A549 (cell line): ENCODE results near the gene EPN3. TPM values are rescaled to one million over a fixed set of nuclear protein-coding genes. Genes with fewer than 3 reads are reported as not detected.
A peak's percentile ranks its signal among the peaks of the same experiment; 100 is the strongest.

Source experiments
- ATAC-seq, 2 experiments: fragments of 200-7000 bp in 1 of 2; fragments of >200 bp in 1 of 2; cut with Nextera tagmentation in 1 of 2; cut with Tn5 transposase in 1 of 2; 3 replicates each; pipeline versions ENCODE4 v1.8.0 to v1.9.1; 2018 to 2020; ENCODE audit warnings: mild to moderate bottlenecking in 1 of 2, moderate library complexity in 1 of 2
- CTCF ChIA-PET: fragments of 300-600 bp; sonication (Branson Sonifier 250); formaldehyde crosslinking; extraction: SDS; loops from one replicate; lab custom pipeline; 2021; ENCODE audit warnings: antibody characterized with exemption, inconsistent platforms; lab: Yijun Ruan, JAX
- POLR2A ChIA-PET: fragments of 350-600 bp; formaldehyde crosslinking; extraction: SDS; loops from one replicate; lab custom pipeline; 2021; ENCODE audit warnings: antibody characterized with exemption, inconsistent platforms; lab: Yijun Ruan, JAX
- DNase-seq, 2 experiments: peaks; one replicate each; pipeline versions ENCODE4 v3.0.0 to v3.0.0-alpha.2; 2011 to 2016; ENCODE audit warnings: low read depth in 1 of 2, low spot score in 1 of 2
- FAIRE-seq: peaks from 2 replicates; lab custom pipeline; 2011; peaks lifted over from hg19 to GRCh38; lab: Jason Lieb, UNC
- H3K27ac ChIP-seq, 2 experiments: fragments of >200 bp; sonication (Bioruptor Twin); formaldehyde crosslinking; 3 replicates each; pipeline ENCODE4 v1.5.1; 2016 to 2017
- H3K4me1 ChIP-seq: fragments of >200 bp; sonication (Bioruptor Twin); formaldehyde crosslinking; 3 replicates; pipeline ENCODE4 v1.6.1; 2016
- H3K4me2 ChIP-seq: fragments of >200 bp; sonication (Bioruptor Twin); formaldehyde crosslinking; 3 replicates; pipeline ENCODE4 v1.6.1; 2016
- H3K4me3 ChIP-seq: fragments of >200 bp; sonication (Bioruptor Twin); formaldehyde crosslinking; 3 replicates; pipeline ENCODE4 v1.5.1; 2016
- H3K9me3 ChIP-seq: fragments of >200 bp; sonication (Bioruptor Twin); formaldehyde crosslinking; 3 replicates; pipeline ENCODE4 v1.6.1; 2016
- CEBPB ChIP-seq, 2 experiments: fragments of >200 bp in 1 of 2; sonication (Bioruptor Twin) in 1 of 2; formaldehyde crosslinking in 1 of 2; IDR thresholded peaks; 2 replicates each; pipeline ENCODE4 v1.6.1; 2012 to 2016
- EHF ChIP-seq: fragments of 250-450 bp; sonication (Bioruptor Pico); IDR thresholded peaks from 2 replicates; pipeline ENCODE4 v1.5.0; 2020; ENCODE audit warnings: mild to moderate bottlenecking
- ESRRA ChIP-seq: fragments of 150-350 bp; IDR thresholded peaks from 2 replicates; pipeline ENCODE4 v1.6.1; 2014; ENCODE audit warnings: mild to moderate bottlenecking, low read length, borderline replicate concordance
- GATA3 ChIP-seq: IDR thresholded peaks from 2 replicates; pipeline ENCODE4 v1.6.1; 2012; ENCODE audit warnings: borderline replicate concordance
- HOXA7 ChIP-seq: fragments of 250-450 bp; sonication (Bioruptor Pico); IDR thresholded peaks from 2 replicates; pipeline ENCODE4 v1.5.0; 2020; ENCODE audit warnings: mild to moderate bottlenecking, moderate library complexity
- JUNB ChIP-seq: fragments of >200 bp; sonication (Bioruptor Twin); formaldehyde crosslinking; IDR thresholded peaks from 2 replicates; pipeline ENCODE4 v1.6.1; 2016
- NPAS2 ChIP-seq: fragments of 250-450 bp; sonication (Bioruptor Pico); IDR thresholded peaks from 2 replicates; pipeline ENCODE4 v1.8.0; 2022; ENCODE audit warnings: mild to moderate bottlenecking, moderate library complexity, borderline replicate concordance
- POLR2AphosphoS2 ChIP-seq: conservative IDR thresholded peaks from 2 replicates; pipeline ENCODE4 v1.6.1; 2012; ENCODE audit warnings: low read length, improper control_type of control experiment, inconsistent platforms
- RAD21 ChIP-seq, 2 experiments: fragments of >200 bp in 1 of 2; sonication (Bioruptor Twin) in 1 of 2; formaldehyde crosslinking in 1 of 2; IDR thresholded peaks in 1 of 2; conservative IDR thresholded peaks in 1 of 2; 2 replicates in 1 of 2; 3 replicates in 1 of 2; pipeline ENCODE4 v1.6.1; 2012 to 2018; ENCODE audit warnings: inconsistent platforms in 1 of 2
- RCOR1 ChIP-seq: fragments of 150-350 bp; IDR thresholded peaks from 2 replicates; pipeline ENCODE4 v1.6.1; 2014; ENCODE audit warnings: antibody characterized with exemption, low read length, low read depth
- TFCP2L1 ChIP-seq: fragments of 250-450 bp; sonication (Bioruptor Pico); IDR thresholded peaks from 2 replicates; pipeline ENCODE4 v1.5.0; 2021; ENCODE audit warnings: mild to moderate bottlenecking
- TP53 ChIP-seq: fragments of 250-450 bp; sonication (Bioruptor Pico); IDR thresholded peaks from 2 replicates; pipeline ENCODE4 v1.5.0; 2021; ENCODE audit warnings: mild to moderate bottlenecking, moderate library complexity
- ZC3H11A ChIP-seq: fragments of 450-650 bp; IDR thresholded peaks from 2 replicates; pipeline ENCODE4 v1.6.1; 2014; ENCODE audit warnings: antibody characterized with exemption, mild to moderate bottlenecking
- WGBS: methylation state at CpG from one replicate; pipeline ENCODE4 v1.1.6; 2017; ENCODE audit errors: missing lambda C conversion rate; 5-methylcytosine and 5-hydroxymethylcytosine counted together
- polyA plus RNA-seq, 4 experiments: library from polyadenylated mRNA; depleted of rRNA in 3 of 4; stranded (reverse); fragments of >200 nt; fragmentation: RNase III in 1 of 4; extraction: RNeasy Plus Mini Kit Qiagen cat#74134 plus additional on column Dnase treatment in 1 of 4; gene quantifications; 2 replicates in 3 of 4; 3 replicates in 1 of 4; pipeline ENCODE4 v1.2.3, GENCODE V29; 2011 to 2017
- TF ChIP-seq, protein P1 (sequence below): fragments of 450-650 bp; IDR thresholded peaks from 2 replicates; pipeline ENCODE4 v1.6.1; 2014; ENCODE audit warnings: antibody characterized with exemption
- TF ChIP-seq, protein P2 (sequence below): IDR thresholded peaks from 2 replicates; pipeline ENCODE4 v1.6.1; 2012; ENCODE audit warnings: low read depth, borderline replicate concordance
- TF ChIP-seq, protein P3 (sequence below): fragments of >200 bp; sonication (Bioruptor Twin); formaldehyde crosslinking; IDR thresholded peaks from 3 replicates; pipeline ENCODE4 v1.6.1; 2016
- TF ChIP-seq, protein P4 (sequence below): fragments of 150-350 bp; IDR thresholded peaks from 2 replicates; pipeline ENCODE4 v1.6.1; 2014; ENCODE audit warnings: low read depth, mild to moderate bottlenecking, low read length
- TF ChIP-seq, protein P5 (sequence below): fragments of 250-450 bp; sonication (Bioruptor Pico); IDR thresholded peaks from 2 replicates; pipeline ENCODE4 v1.5.0; 2021; ENCODE audit warnings: mild to moderate bottlenecking, moderate library complexity, borderline replicate concordance
- TF ChIP-seq, protein P6 (sequence below): IDR thresholded peaks from 2 replicates; pipeline ENCODE4 v1.6.1; 2012
- TF ChIP-seq, protein P7 (sequence below): fragments of >200 bp; sonication (Bioruptor Twin); formaldehyde crosslinking; IDR thresholded peaks from 3 replicates; pipeline ENCODE4 v1.5.1; 2016

Gene EPN3
- polyA plus RNA-seq, 2 of the 4 experiments (the other 2 are of a cell fraction) = 0.13 to 0.18 TPM

DNA sequence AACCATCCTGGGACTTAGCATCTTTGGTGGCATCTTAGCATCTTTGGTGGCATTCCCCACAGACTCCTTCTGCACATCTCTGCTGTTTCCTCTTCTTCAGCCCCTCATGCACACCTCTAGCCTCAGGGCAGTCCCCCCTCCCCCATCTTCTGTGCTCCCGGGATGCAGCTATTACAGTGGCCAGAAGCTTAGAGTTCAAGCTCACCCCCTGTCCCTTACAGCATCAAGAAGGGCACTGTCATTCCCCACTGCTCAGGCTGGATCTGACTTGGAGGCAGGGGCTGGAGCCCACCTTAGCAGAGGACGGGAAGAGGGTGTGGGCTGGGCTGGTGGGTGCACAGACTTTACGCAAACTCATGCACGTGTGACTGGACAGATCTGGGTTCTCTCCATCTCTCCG, 650 bp downstream of the EPN3 start:
- POLR2A ChIA-PET = interaction anchor here (0.5 to 1.3 kb wide), 3 partner anchors 10 to 28 kb away, joined by 3 read pairs; no protein-coding TSS in a partner anchor
- Histone ChIP-seq H3K27ac (peak overlapping the region in 1 of 2 experiments; percentile 22; a peak in 2 of 6 replicates), H3K4me2 (peak overlapping the region; percentile 83), H3K4me3 (no peak overlapping the region; the same call in 2 of the 3 replicates), H3K9me3 (no peaks in the 10 kb centered on the region), H3K4me1 (peaks cover 28% of the 10 kb centered on the region)
- CTCF ChIA-PET = interaction anchor here (0.8 to 7.9 kb wide), 12 partner anchors 9 to 229 kb away, joined by 3 to 48 read pairs (median 4); no protein-coding TSS in a partner anchor
- peak in 1 of 2 experiments; percentile 11; a peak in 3 of 6 replicates for ATAC-seq
- WGBS = 61% methylated on average over 5 of the region's 5 CpGs
- DNase-seq = no peak
- no peak for TF ChIP-seq HOXA7 (CRISPR knock-in tag)
- TF ChIP-seq, protein P1, sequence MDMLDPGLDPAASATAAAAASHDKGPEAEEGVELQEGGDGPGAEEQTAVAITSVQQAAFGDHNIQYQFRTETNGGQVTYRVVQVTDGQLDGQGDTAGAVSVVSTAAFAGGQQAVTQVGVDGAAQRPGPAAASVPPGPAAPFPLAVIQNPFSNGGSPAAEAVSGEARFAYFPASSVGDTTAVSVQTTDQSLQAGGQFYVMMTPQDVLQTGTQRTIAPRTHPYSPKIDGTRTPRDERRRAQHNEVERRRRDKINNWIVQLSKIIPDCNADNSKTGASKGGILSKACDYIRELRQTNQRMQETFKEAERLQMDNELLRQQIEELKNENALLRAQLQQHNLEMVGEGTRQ = no peak
- no peak for TF ChIP-seq RAD21 (conservative IDR thresholded peaks at IDR 0.05 in 1 of 2, IDR thresholded peaks at IDR 0.05 in 1 of 2)
- no peak for TF ChIP-seq RCOR1
- TF ChIP-seq, protein P2, sequence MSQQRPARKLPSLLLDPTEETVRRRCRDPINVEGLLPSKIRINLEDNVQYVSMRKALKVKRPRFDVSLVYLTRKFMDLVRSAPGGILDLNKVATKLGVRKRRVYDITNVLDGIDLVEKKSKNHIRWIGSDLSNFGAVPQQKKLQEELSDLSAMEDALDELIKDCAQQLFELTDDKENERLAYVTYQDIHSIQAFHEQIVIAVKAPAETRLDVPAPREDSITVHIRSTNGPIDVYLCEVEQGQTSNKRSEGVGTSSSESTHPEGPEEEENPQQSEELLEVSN = no peak
- TF ChIP-seq, protein P3, sequence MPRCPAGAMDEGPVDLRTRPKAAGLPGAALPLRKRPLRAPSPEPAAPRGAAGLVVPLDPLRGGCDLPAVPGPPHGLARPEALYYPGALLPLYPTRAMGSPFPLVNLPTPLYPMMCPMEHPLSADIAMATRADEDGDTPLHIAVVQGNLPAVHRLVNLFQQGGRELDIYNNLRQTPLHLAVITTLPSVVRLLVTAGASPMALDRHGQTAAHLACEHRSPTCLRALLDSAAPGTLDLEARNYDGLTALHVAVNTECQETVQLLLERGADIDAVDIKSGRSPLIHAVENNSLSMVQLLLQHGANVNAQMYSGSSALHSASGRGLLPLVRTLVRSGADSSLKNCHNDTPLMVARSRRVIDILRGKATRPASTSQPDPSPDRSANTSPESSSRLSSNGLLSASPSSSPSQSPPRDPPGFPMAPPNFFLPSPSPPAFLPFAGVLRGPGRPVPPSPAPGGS = no peak
- TF ChIP-seq POLR2AphosphoS2 = no peak
- TF ChIP-seq, protein P4, sequence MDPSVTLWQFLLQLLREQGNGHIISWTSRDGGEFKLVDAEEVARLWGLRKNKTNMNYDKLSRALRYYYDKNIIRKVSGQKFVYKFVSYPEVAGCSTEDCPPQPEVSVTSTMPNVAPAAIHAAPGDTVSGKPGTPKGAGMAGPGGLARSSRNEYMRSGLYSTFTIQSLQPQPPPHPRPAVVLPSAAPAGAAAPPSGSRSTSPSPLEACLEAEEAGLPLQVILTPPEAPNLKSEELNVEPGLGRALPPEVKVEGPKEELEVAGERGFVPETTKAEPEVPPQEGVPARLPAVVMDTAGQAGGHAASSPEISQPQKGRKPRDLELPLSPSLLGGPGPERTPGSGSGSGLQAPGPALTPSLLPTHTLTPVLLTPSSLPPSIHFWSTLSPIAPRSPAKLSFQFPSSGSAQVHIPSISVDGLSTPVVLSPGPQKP = no peak
- no peak for TF ChIP-seq GATA3
- TF ChIP-seq, protein P5, sequence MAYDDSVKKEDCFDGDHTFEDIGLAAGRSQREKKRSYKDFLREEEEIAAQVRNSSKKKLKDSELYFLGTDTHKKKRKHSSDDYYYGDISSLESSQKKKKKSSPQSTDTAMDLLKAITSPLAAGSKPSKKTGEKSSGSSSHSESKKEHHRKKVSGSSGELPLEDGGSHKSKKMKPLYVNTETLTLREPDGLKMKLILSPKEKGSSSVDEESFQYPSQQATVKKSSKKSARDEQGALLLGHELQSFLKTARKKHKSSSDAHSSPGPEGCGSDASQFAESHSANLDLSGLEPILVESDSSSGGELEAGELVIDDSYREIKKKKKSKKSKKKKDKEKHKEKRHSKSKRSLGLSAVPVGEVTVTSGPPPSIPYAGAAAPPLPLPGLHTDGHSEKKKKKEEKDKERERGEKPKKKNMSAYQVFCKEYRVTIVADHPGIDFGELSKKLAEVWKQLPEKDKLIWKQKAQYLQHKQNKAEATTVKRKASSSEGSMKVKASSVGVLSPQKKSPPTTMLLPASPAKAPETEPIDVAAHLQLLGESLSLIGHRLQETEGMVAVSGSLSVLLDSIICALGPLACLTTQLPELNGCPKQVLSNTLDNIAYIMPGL (CRISPR knock-in tag) = no peak
- TF ChIP-seq ESRRA = no peak
- TF ChIP-seq JUNB = no peak
- no peak for TF ChIP-seq TP53 (CRISPR knock-in tag)
- no peak for TF ChIP-seq CEBPB (IDR thresholded peaks at IDR 0.05)
- no peak for TF ChIP-seq ZC3H11A
- TF ChIP-seq NPAS2 (CRISPR knock-in tag) = no peak
- TF ChIP-seq, protein P6, sequence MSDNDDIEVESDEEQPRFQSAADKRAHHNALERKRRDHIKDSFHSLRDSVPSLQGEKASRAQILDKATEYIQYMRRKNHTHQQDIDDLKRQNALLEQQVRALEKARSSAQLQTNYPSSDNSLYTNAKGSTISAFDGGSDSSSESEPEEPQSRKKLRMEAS = no peak
- TF ChIP-seq, protein P7, sequence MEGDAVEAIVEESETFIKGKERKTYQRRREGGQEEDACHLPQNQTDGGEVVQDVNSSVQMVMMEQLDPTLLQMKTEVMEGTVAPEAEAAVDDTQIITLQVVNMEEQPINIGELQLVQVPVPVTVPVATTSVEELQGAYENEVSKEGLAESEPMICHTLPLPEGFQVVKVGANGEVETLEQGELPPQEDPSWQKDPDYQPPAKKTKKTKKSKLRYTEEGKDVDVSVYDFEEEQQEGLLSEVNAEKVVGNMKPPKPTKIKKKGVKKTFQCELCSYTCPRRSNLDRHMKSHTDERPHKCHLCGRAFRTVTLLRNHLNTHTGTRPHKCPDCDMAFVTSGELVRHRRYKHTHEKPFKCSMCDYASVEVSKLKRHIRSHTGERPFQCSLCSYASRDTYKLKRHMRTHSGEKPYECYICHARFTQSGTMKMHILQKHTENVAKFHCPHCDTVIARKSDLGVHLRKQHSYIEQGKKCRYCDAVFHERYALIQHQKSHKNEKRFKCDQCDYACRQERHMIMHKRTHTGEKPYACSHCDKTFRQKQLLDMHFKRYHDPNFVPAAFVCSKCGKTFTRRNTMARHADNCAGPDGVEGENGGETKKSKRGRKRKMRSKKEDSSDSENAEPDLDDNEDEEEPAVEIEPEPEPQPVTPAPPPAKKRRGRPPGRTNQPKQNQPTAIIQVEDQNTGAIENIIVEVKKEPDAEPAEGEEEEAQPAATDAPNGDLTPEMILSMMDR = no peak
- no peak for TF ChIP-seq EHF (CRISPR knock-in tag)
- TF ChIP-seq TFCP2L1 (CRISPR knock-in tag) = no peak
- FAIRE-seq = no peak
